ENCODE results near the gene VPS45. TPM values are rescaled to one million over a fixed set of nuclear protein-coding genes. Genes with fewer than 3 reads are reported as not detected.
"Not testable (repeated sequence)": the region's sequence is repeated elsewhere in the genome, so short reads cannot be mapped to it uniquely, and the experiment has no call there.

The VPS45 gene
- total RNA-seq, 6 donors from 2014 or later, result 16.3 to 50.3 (median 30.8) TPM

- ATAC-seq (ENCODE audit: low FRiP score in 2 of 2), result no peak
Observed at GRCh38 chr1:150127464-150127863, 59.9 kb downstream of the VPS45 start.

DNA sequence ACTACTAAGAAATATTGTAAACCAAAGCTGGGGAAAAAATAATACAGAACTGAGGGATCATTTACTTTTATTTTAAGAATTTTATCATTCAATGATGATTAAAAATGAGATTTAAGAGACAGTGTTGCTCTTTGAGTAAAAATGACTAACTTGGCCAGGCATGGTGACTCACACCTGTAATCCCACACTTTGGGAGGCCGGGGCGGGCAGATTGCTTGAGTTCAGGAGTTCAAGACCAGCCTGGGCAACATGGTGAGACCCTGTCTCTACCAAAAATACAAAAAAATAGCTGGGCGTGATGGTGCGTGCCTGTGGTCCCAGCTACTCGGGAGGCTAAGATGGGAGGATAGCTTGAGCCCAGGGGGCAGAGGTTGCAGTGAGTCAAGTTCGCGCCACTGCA, 60.3 kb downstream of the VPS45 start:
- 91 to 95% methylated on average over 7 of the region's 7 CpGs for WGBS, 2 donors
- Histone ChIP-seq H3K9me3 (no peaks in the 10 kb centered on the region), H3K4me3 (no peak overlapping the region), H3K27me3 (no peaks in the 10 kb centered on the region), H3K4me1 (no peaks in the 10 kb centered on the region), H3K36me3 (peaks cover 0 to 4% (median 0%) of the 10 kb centered on the region in 4 donors), H3K27ac (no peak overlapping the region)
- TF ChIP-seq POLR2AphosphoS5 (IDR thresholded peaks at IDR 0.05) (no peak), EP300 (IDR thresholded peaks at IDR 0.05) (no peak), CTCF (IDR thresholded peaks at IDR 0.05) (no peak), POLR2A (IDR thresholded peaks at IDR 0.05) (no peak)
- no peak for DNase-seq
- no peak for ATAC-seq (ENCODE audit: low FRiP score in 2 of 2)

More at GRCh38 chr1:150127464-150127863, 59.9 kb downstream of the VPS45 start:
- no peaks in the 10 kb centered on the region for H3K9me3 ChIP-seq
- DNase-seq, result no peak
- peaks cover 0 to 4% (median 0%) of the 10 kb centered on the region in 4 donors for H3K36me3 ChIP-seq
- no peak for TF ChIP-seq POLR2AphosphoS5 (IDR thresholded peaks at IDR 0.05)
- TF ChIP-seq POLR2A (IDR thresholded peaks at IDR 0.05), result no peak
- TF ChIP-seq EP300 (IDR thresholded peaks at IDR 0.05), result no peak
- TF ChIP-seq CTCF (IDR thresholded peaks at IDR 0.05), result no peak
- H3K27ac ChIP-seq, result no peak overlapping the region
- H3K4me1 ChIP-seq, result no peaks in the 10 kb centered on the region
- no peak overlapping the region for H3K4me3 ChIP-seq
- H3K27me3 ChIP-seq, result no peaks in the 10 kb centered on the region

DNA sequence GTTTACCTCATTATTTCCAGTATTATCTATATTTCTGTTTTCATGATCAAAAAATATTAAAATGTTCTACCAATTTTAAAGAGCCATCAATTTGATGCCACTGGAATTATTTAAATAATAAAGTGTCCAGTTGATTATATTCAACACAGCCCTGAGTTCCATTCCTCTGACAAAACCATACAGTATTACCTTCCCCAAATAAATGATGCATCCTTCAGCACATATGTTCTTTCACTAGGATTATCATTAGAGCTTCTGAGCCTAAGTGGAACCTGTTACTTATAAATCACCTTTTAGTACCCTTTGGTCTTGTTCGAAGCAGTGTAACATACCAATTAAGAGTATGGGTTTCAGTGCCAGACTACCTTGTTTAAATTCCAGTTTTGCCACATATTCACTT, 64.8 kb downstream of the VPS45 start:
- WGBS, 2 donors, result 93 to 100% methylated on average over 1 of the region's 1 CpG

GRCh38 chr1:150134537-150134936, 67.0 kb downstream of the VPS45 start:
- ATAC-seq (ENCODE audit: low FRiP score in 2 of 2) (no peak), DNase-seq (no peak)
- H3K4me3 ChIP-seq, result no peak overlapping the region
- H3K4me1 ChIP-seq, result no peaks in the 10 kb centered on the region
- H3K36me3 ChIP-seq, result peaks cover 0 to 3% (median 0%) of the 10 kb centered on the region in 4 donors
- no peaks in the 10 kb centered on the region for H3K27me3 ChIP-seq
- no peak overlapping the region for H3K27ac ChIP-seq
- 96 to 98% methylated on average over 1 of the region's 1 CpG for WGBS, 2 donors
- no peaks in the 10 kb centered on the region for H3K9me3 ChIP-seq
- TF ChIP-seq POLR2AphosphoS5 (IDR thresholded peaks at IDR 0.05) (no peak), POLR2A (IDR thresholded peaks at IDR 0.05) (no peak), CTCF (IDR thresholded peaks at IDR 0.05) (no peak), EP300 (IDR thresholded peaks at IDR 0.05) (no peak)

More for the DNA sequence above, 64.8 kb downstream of the VPS45 start:
- no peak overlapping the region for H3K27ac ChIP-seq
- ATAC-seq (ENCODE audit: low FRiP score in 2 of 2) (no peak), DNase-seq (no peak)
- H3K4me1 ChIP-seq, result no peaks in the 10 kb centered on the region
- no peaks in the 10 kb centered on the region for H3K9me3 ChIP-seq
- TF ChIP-seq CTCF (IDR thresholded peaks at IDR 0.05) (no peak), POLR2AphosphoS5 (IDR thresholded peaks at IDR 0.05) (no peak), EP300 (IDR thresholded peaks at IDR 0.05) (no peak)
- H3K27me3 ChIP-seq, result no peaks in the 10 kb centered on the region
- H3K4me3 ChIP-seq, result no peak overlapping the region
- peaks cover 0 to 3% (median 1%) of the 10 kb centered on the region in 4 donors for H3K36me3 ChIP-seq

GRCh38 chr1:150135400-150135799, 67.8 kb downstream of the VPS45 start:
- H3K27me3 ChIP-seq; H3K36me3 ChIP-seq; H3K4me3 ChIP-seq; H3K4me1 ChIP-seq; H3K27ac ChIP-seq; H3K9me3 ChIP-seq; DNase-seq; ATAC-seq (ENCODE audit: low FRiP score in 2 of 2): not testable (repeated sequence)
- 97 to 98% methylated on average over 6 of the region's 6 CpGs for WGBS, 2 donors
